Epithelial cell of proximal tubule (primary cell): ENCODE measurements around the gene CREBRF. TPM values are rescaled to one million over a fixed set of nuclear protein-coding genes. Genes with fewer than 3 reads are reported as not detected.
"Not testable (repeated sequence)": the region's sequence is repeated elsewhere in the genome, so short reads cannot be mapped to it uniquely, and the experiment has no call there.

Experiments used
- DNase-seq: peaks from one replicate; pipeline ENCODE4 v3.0.0-alpha.2; 2011; ENCODE audit warnings: low read depth
- H3K4me3 ChIP-seq: 2 replicates; pipeline ENCODE4 v1.5.1; 2011; ENCODE audit warnings: low read depth, mild to moderate bottlenecking, low read length
- total RNA-seq: library from RNA; depleted of rRNA; stranded (reverse); fragments of >200 nt; gene quantifications from 2 replicates; pipeline ENCODE4 v1.2.3, GENCODE V29; 2015
- TF ChIP-seq, protein P1 (sequence below): conservative IDR thresholded peaks from 2 replicates; pipeline ENCODE4 v1.5.1; 2012; ENCODE audit warnings: low read depth, mild to moderate bottlenecking, low read length

CREBRF gene
- total RNA-seq, 1 donor from 2014 or later: 1.8 TPM

DNA sequence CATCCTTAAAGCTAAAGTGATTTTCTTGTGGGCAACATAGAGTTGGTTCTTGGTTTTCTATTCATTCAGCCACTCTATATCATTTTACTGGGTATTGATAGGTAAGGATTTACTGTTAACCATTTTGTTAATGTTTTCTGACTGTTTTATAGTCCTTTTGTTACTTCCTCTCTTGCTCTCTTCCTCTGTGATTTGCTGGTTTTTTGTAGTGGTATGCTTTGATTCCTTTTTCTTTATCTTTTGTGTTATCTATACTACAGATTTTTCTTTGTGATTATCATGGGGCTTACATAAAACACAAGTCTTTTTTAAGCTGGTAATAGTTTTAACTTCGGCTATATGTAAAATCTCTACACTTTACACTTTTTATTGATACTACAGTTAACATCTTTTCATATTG is 43.3 kb downstream of the CREBRF start:
- TF ChIP-seq, protein P1, sequence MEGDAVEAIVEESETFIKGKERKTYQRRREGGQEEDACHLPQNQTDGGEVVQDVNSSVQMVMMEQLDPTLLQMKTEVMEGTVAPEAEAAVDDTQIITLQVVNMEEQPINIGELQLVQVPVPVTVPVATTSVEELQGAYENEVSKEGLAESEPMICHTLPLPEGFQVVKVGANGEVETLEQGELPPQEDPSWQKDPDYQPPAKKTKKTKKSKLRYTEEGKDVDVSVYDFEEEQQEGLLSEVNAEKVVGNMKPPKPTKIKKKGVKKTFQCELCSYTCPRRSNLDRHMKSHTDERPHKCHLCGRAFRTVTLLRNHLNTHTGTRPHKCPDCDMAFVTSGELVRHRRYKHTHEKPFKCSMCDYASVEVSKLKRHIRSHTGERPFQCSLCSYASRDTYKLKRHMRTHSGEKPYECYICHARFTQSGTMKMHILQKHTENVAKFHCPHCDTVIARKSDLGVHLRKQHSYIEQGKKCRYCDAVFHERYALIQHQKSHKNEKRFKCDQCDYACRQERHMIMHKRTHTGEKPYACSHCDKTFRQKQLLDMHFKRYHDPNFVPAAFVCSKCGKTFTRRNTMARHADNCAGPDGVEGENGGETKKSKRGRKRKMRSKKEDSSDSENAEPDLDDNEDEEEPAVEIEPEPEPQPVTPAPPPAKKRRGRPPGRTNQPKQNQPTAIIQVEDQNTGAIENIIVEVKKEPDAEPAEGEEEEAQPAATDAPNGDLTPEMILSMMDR: no peak
- H3K4me3 ChIP-seq: no peak overlapping the region
- DNase-seq: no peak

DNA sequence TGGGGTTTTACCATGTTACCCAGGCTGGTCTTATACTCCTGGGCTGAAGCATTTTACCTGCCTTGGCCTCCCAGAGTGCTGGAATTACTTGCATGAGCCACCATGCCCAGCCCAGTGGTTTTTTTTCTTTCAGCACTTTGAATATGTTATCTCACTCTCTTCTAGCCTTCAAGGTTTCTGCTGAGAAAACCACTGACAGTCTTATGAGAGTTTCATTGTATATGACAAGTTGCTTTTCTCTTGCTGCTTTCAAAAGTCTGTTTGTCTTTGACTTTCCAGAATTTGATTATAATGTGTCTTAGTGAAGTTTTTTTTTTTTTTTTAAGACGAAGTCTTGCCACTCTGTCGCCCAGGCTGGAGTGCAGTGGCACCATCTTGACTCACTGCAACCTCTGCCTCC is 45.1 kb downstream of the CREBRF start:
- TF ChIP-seq, protein P1: no peak
- H3K4me3 ChIP-seq: no peak overlapping the region
- DNase-seq: no peak

DNA sequence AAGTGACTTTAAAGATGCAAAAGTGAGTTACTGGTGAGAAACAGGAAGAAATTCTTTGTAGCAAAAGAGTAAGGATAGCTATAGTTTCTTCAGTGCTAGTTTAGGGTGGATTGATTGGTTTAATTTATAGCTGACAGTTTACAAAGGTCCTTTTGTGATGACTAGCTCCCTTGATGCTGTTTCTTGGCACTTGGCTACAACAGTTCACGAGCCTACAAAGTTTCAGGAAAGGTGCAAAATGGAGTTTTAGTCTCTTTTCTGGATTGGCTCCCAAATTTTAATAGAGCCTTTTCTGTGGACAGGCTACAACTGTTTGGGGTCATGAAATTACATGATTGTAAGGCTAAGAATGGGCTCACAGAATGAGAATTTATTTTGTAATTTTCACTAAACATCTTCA is 47.3 kb downstream of the CREBRF start:
- DNase-seq: no peak
- TF ChIP-seq, protein P1: no peak
- H3K4me3 ChIP-seq: no peak overlapping the region

DNA sequence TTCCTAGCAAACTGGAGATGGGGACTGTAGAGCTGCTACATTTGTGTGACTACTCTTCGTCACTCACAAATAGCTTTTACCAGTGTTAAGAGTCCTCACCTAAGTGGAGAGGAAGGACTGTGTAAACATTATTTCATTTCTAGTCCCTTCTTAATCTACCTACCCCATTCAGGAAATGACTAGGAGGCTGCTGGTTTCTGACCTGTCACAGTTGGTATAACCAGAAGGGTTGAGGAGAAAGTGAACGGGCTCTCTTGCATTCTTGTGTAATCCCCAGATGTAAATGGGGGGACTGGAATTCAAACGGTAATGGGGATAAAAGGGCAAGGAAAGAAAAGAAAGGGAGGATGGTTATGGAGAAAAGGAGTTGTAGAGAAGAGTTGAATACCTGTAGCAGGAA is 52.8 kb downstream of the CREBRF start:
- H3K4me3 ChIP-seq: no peak overlapping the region
- TF ChIP-seq, protein P1: no peak
- DNase-seq: no peak

DNA sequence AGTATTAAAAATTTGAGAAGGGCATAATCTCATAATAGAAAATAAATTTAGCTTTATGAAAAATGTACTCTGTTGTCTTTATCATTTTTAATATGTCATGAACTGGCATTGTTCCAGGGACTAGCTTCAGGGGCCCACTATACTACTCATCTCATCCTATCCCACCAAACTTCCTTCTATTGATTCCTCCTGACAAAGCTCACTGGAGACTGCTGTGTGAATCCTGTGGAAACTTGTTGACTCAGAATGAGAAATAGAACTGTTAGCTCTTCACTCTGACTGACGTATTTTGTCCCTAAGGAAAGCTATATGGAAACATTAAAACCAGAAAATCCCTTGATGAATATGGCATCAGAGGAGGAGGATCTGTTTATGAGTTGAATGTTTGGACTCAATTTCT is 58.4 kb downstream of the CREBRF start:
- no peak for DNase-seq
- TF ChIP-seq, protein P1: no peak
- H3K4me3 ChIP-seq: no peak overlapping the region

DNA sequence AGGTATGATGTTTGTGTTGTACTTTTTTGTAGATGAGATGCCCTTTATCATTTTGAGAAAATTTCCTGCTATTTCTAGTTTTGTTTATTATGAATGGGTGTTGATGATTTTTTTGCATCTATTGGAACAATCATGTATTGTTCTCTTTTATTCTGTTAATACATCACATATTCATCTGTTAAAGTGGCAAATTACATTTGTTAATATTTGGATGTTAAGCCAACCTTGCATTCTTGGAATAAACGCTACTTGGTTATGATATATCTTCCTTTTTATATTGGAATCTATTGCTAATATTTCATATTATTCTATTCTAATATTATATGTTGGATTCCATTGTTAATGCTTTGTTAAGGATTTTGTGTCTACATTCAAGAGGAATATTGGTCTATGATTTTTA is 63.6 kb downstream of the CREBRF start:
- DNase-seq: no peak
- TF ChIP-seq, protein P1: no peak

DNA sequence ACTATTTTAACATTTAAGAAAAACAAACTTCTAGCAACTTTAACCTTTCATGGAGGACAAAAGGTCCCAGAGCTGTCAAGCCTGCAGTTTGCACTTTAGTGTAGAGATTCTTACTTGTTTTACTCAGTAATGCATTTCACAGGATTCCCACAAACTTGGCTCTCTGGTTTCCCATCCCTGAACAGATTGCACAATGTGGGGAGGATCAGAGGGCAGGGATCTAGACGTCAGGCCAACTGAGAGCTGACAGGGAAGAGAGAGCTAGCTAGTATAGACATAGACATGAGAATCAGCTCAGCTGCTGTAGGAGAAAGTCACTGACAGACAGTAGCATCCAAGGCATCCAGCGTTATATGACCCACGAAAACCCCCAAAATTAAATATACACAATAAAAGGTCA is 67.3 kb downstream of the CREBRF start:
- DNase-seq: peak; percentile 42
- TF ChIP-seq, protein P1: no peak
- H3K4me3 ChIP-seq: no peak overlapping the region

More for the DNA sequence above, 63.6 kb downstream of the CREBRF start:
- H3K4me3 ChIP-seq: no peak overlapping the region

DNA sequence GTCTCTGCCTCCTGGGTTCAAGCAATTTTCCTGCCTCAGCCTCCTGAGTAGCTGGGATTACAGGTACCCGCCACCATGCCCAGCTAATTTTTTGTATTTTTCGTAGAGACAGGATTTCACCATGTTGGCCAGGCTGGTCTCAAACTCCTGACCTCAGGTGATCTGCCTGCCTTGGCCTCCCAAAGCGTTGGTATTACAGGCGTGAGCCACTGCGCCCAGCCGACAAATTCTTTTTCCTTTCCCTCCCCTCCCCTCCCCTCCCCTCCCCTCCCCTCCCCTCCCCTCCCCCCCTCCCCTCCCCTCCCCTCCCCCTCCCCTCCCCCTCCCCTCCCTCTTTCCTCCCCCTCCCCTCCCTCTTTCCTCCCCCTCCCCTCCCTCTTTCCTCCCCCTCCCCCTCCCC is 76.0 kb downstream of the CREBRF start:
- not testable (repeated sequence) for DNase-seq

More for the DNA sequence above, 76.0 kb downstream of the CREBRF start:
- not testable (repeated sequence) for H3K4me3 ChIP-seq
